Cardiac muscle cell (in vitro differentiated cells and primary cell): ENCODE measurements around the gene CNNM4. TPM values are rescaled to one million over a fixed set of nuclear protein-coding genes. Genes with fewer than 3 reads are reported as not detected.
A peak's percentile ranks its signal among the peaks of the same experiment; 100 is the strongest.

Experiments used
- DNase-seq, 2 donors: peaks; one replicate each; pipeline versions ENCODE4 v3.0.0 to v3.0.0-alpha.2; 2010 to 2017; ENCODE audit warnings: low read depth in 1 of 2, low spot score in 1 of 2
- H3K27ac ChIP-seq: fragments of 200-600 bp; sonication (generic); 2 replicates; pipeline ENCODE4 v1.5.1; 2016
- H3K27me3 ChIP-seq: fragments of 200-600 bp; sonication (generic); 2 replicates; pipeline ENCODE4 v1.6.0; 2016; ENCODE audit warnings: control low read depth
- H3K36me3 ChIP-seq: fragments of 200-600 bp; sonication (generic); 2 replicates; pipeline ENCODE4 v1.5.1; 2016; ENCODE audit warnings: control low read depth
- H3K4me1 ChIP-seq: fragments of 200-600 bp; sonication (generic); 2 replicates; pipeline ENCODE4 v1.8.1; 2017; ENCODE audit warnings: low read depth, mild to moderate bottlenecking, mixed run types
- H3K4me3 ChIP-seq: fragments of 200-600 bp; sonication (generic); 2 replicates; pipeline ENCODE4 v1.5.1; 2016; ENCODE audit warnings: mild to moderate bottlenecking
- H3K9me3 ChIP-seq: fragments of 200-600 bp; sonication (generic); 2 replicates; pipeline ENCODE4 v1.5.1; 2017; ENCODE audit warnings: low read depth, mild to moderate bottlenecking, control low read depth
- CTCF ChIP-seq: IDR thresholded peaks from 2 replicates; pipeline ENCODE4 v1.5.1; 2012; ENCODE audit warnings: low read depth, mild to moderate bottlenecking, low read length
- polyA plus RNA-seq: library from polyadenylated mRNA; unstranded; fragments of >200 nt; fragmentation: Nextera tagmentation; extraction: Ambion mirVana; gene quantifications from 2 replicates; pipeline ENCODE4 v1.2.1, GENCODE V29; 2016
- total RNA-seq: library from RNA; depleted of rRNA; stranded (reverse); fragments of >200 nt; gene quantifications from 2 replicates; pipeline ENCODE4 v1.2.3, GENCODE V29; 2016

The CNNM4 gene
- total and polyA plus RNA-seq, 2 experiments from 2014 or later, result 10.2 to 18.8 TPM

DNA sequence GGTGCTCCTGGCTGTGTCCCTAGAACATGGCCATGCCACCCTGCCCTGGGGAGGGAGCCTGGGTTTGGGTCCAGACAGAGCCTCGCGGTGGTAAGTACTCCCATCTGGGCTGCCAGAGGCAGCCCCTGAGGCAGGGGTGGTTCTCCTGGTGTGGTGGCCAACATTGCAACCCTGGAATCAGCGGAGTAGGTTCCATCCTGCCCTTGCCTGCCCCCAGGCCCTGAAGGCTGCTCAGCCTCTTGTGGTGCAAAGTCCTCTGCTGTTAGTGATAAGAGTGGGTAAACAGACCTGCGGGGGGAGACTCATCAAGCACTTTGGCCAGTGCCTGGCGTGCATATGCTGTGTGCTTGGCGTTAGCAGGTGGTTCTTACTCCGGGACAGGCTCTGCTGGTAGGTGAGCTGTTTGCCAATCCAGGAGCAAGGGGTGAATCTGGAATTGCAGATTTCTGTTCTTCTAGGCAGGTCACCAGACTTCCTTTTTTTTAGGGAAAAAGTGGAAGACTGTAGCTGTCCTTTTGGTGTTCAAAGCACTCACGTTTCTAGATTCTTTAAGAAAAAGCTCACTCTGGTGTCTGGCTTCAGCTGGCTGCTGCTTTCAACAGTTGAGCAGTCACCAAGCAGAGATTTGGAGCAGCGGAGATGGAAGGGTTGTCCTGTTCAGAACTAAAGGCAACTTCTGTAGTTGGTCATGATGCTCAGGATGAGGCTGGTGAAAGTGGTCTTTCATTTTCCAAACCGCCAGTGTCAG, 58.6 kb downstream of the CNNM4 start:
- no peak overlapping the region for H3K4me3 ChIP-seq

DNA sequence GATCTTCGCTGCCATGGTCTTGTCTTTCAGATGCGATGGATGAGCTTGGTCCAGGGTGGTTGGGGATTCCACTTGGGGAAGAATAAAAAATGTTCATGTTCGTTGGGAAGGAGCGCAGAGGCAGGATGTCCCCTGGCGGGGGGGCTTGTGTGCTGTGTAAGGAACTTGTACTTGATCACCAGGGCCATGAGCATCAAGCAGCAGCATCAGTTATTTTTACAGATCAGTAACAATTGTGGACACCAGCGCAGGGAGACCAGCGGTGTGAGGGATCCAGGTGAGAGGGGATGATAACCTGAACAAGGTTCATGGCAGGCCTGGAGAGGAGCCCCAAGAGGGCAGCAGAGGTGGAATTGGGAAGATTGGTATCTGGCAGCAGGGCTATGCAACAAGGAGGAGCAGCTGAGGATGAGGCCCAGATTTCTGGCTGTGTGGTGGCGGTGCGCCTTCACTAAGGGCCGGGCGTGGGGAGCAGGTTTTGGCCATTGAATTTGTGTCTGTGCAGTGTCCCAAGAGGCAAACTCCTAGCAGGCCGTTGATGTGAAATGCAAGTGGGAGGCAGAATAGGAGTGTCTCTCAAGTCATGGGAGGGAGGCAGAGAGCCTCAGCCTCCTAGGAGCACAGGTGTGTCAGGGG, 59.3 kb downstream of the CNNM4 start:
- Histone ChIP-seq H3K27ac (peak overlapping the region; percentile 14), H3K27me3 (no peaks in the 10 kb centered on the region), H3K4me3 (no peak overlapping the region), H3K9me3 (no peaks in the 10 kb centered on the region), H3K4me1 (peaks cover 48% of the 10 kb centered on the region), H3K36me3 (no peaks in the 10 kb centered on the region)
- no peak for DNase-seq
- TF ChIP-seq CTCF, result no peak

More for the DNA sequence above, 58.6 kb downstream of the CNNM4 start:
- no peaks in the 10 kb centered on the region for H3K36me3 ChIP-seq
- no peak overlapping the region for H3K27ac ChIP-seq
- no peak for TF ChIP-seq CTCF
- DNase-seq, result peak in 1 of 2 donors; percentile 49
- H3K27me3 ChIP-seq, result no peaks in the 10 kb centered on the region
- no peaks in the 10 kb centered on the region for H3K9me3 ChIP-seq
- H3K4me1 ChIP-seq, result peaks cover 44% of the 10 kb centered on the region

DNA sequence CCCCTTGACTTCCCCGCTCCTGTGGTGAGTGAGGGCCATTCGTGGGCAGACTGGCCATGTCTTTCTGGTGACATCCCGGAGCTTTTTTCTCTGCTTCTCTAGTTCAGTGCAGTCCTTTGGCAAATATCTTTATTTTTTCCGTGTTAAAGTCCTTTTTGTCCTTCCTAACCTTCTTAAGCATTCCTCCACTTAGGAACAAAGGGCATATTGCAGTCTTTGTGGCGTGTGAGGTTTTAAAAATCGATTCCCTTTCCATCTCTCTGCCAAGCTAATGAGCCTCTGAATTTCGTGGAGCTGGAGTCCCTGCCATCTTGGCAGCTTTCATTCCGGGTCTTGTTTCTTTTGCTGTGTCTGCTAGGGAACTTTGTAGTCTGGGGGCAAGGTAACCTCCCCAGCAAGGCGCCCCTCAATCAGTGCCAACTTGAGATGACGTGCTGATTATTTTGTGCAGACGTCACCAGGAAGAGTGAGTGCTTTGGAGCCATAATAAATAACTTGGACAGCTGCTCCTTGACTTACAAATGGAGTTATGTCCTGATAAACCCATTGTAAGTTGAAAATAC, 60.5 kb downstream of the CNNM4 start:
- H3K27ac ChIP-seq, result peak overlapping the region; percentile 58
- H3K4me1 ChIP-seq, result peaks cover 48% of the 10 kb centered on the region
- DNase-seq, result no peak
- H3K4me3 ChIP-seq, result no peak overlapping the region
- H3K36me3 ChIP-seq, result no peaks in the 10 kb centered on the region
- no peak for TF ChIP-seq CTCF
- no peaks in the 10 kb centered on the region for H3K9me3 ChIP-seq
- H3K27me3 ChIP-seq, result no peaks in the 10 kb centered on the region

- Histone ChIP-seq H3K9me3 (no peaks in the 10 kb centered on the region), H3K4me1 (peaks cover 41% of the 10 kb centered on the region), H3K36me3 (peaks cover 10% of the 10 kb centered on the region), H3K27me3 (no peaks in the 10 kb centered on the region), H3K27ac (peak overlapping the region; percentile 48), H3K4me3 (no peak overlapping the region)
- TF ChIP-seq CTCF, result no peak
- no peak for DNase-seq
Measured at GRCh38 chr2:96822786-96823185, 62.1 kb downstream of the CNNM4 start.

DNA sequence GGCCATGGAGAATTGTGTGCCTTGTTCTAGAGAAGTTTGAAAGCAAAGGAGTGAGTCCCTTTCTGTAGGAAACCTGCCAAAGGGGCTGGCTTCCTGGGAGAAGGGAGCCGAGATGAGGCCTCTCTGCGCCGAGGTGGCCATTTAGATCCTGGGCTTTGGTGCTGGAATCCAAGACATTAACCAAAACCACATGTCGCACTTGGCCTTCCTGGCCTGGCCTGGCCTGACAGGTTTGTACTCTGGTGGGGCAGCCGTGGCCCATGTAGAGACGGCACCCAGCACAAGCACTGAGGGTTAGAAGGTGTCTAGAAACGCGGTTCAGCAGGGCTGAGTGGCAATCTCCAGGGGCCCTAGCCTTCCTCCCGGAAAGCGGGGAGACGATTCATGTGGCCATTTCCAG, 62.5 kb downstream of the CNNM4 start:
- Histone ChIP-seq H3K27me3 (no peaks in the 10 kb centered on the region), H3K9me3 (no peaks in the 10 kb centered on the region), H3K36me3 (peaks cover 14% of the 10 kb centered on the region), H3K27ac (peak overlapping the region; percentile 48), H3K4me3 (no peak overlapping the region), H3K4me1 (peaks cover 38% of the 10 kb centered on the region)
- no peak for DNase-seq
- TF ChIP-seq CTCF, result no peak
